WTC11 (cell line): ENCODE results near the gene RBP2.
A peak's percentile ranks its signal among the peaks of the same experiment; 100 is the strongest.

Source experiments
- CTCF ChIP-seq: fragments of 200-600 bp; IDR thresholded peaks from 2 replicates; pipeline ENCODE4 v1.8.0; 2022; ENCODE audit warnings: antibody characterized with exemption
- NR3C1 ChIP-seq: sonication (generic); formaldehyde crosslinking; conservative IDR thresholded peaks from 2 replicates; pipeline ENCODE4 v1.8.1; 2023; ENCODE audit warnings: low read depth, mild to moderate bottlenecking, missing genetic modification reagents

GRCh38 chr3:139427283-139428060 lies 48.8 kb downstream of the RBP2 start:
- TF ChIP-seq CTCF (peak; percentile 73), NR3C1 (no peak)
